Fibroblast of lung (primary cell): ENCODE results near the gene TPD52L2.

ENCODE experiments used
- EZH2 ChIP-seq: IDR thresholded peaks from 2 replicates; pipeline ENCODE4 v1.5.1; 2012; ENCODE audit warnings: low read length, control low read depth, mild to moderate bottlenecking; ENCODE audit errors: missing control alignments
- TF ChIP-seq, protein P1 (sequence below), 2 donors: IDR thresholded peaks in 1 of 2; conservative IDR thresholded peaks in 1 of 2; 1 replicate in 1 of 2; 2 replicates in 1 of 2; pipeline ENCODE4 v1.5.1; 2011 to 2012; ENCODE audit warnings: low read length in 2 of 2, control low read depth in 1 of 2, inconsistent platforms in 1 of 2, low read depth in 1 of 2, mild to moderate bottlenecking in 1 of 2

DNA sequence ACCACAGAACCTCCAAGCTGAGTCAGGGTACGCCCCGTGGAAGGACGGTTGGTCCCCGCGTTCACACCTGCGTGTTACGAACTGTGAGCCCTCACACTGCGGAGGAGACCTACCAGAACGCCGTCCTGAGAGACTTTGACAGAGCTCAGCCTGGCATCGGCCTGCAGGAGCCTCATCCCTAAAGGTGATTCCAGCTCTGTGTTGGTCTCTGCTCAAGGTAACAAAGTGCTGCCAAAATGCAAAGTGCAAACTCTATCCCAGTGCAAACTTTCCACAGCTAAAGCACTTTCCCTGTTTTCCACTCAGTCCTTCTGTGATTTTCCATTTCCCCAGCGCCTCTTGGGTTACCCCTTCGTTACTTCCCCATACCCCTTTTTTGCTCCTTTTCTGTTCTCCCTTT is 25.4 kb upstream of the TPD52L2 start:
- TF ChIP-seq, protein P1, sequence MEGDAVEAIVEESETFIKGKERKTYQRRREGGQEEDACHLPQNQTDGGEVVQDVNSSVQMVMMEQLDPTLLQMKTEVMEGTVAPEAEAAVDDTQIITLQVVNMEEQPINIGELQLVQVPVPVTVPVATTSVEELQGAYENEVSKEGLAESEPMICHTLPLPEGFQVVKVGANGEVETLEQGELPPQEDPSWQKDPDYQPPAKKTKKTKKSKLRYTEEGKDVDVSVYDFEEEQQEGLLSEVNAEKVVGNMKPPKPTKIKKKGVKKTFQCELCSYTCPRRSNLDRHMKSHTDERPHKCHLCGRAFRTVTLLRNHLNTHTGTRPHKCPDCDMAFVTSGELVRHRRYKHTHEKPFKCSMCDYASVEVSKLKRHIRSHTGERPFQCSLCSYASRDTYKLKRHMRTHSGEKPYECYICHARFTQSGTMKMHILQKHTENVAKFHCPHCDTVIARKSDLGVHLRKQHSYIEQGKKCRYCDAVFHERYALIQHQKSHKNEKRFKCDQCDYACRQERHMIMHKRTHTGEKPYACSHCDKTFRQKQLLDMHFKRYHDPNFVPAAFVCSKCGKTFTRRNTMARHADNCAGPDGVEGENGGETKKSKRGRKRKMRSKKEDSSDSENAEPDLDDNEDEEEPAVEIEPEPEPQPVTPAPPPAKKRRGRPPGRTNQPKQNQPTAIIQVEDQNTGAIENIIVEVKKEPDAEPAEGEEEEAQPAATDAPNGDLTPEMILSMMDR (conservative IDR thresholded peaks at IDR 0.05 in 1 of 2, IDR thresholded peaks at IDR 0.05 in 1 of 2; ENCODE audit: low read depth in 1 of 2, low read length in 2 of 2): no peak
- no peak for TF ChIP-seq EZH2
